Activated CD4-positive, CD25-positive, alpha-beta regulatory T cell treated with anti-CD3 and anti-CD28 coated beads, Interleukin-2, amount 50 U/mL, for 24 hours (primary cell): ENCODE data around the gene ILDR2.
A peak's percentile ranks its signal among the peaks of the same experiment; 100 is the strongest.
"Not testable (repeated sequence)": the region's sequence is repeated elsewhere in the genome, so short reads cannot be mapped to it uniquely, and the experiment has no call there.

ENCODE experiments used
- ATAC-seq, 2 donors: fragments of 150-1000 bp; cut with Tn5 transposase; one replicate each; pipeline ENCODE4 v1.10.0; 2021; ENCODE audit warnings: mild to moderate bottlenecking in 1 of 2, moderate library complexity in 1 of 2

Gene ILDR2

DNA sequence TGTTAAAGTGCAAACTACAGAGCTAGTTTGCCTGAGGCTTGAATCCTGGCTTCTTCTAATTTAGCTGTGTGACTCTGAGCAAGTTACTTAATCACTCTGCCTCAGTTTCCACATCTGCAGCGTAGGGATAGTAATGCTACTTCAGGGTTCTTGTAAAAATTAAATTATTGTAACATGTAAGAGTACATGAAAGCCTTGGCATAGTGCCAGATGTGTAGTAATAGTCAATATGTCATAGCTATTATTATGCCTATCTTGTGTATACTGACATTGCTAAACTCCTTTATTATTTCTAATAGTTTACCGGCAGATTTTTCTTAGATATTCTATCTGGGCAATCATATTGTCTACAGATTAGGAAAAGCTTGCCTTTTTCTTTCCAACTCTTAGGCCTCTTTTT, 92.4 kb downstream of the ILDR2 start:
- no peak for ATAC-seq

DNA sequence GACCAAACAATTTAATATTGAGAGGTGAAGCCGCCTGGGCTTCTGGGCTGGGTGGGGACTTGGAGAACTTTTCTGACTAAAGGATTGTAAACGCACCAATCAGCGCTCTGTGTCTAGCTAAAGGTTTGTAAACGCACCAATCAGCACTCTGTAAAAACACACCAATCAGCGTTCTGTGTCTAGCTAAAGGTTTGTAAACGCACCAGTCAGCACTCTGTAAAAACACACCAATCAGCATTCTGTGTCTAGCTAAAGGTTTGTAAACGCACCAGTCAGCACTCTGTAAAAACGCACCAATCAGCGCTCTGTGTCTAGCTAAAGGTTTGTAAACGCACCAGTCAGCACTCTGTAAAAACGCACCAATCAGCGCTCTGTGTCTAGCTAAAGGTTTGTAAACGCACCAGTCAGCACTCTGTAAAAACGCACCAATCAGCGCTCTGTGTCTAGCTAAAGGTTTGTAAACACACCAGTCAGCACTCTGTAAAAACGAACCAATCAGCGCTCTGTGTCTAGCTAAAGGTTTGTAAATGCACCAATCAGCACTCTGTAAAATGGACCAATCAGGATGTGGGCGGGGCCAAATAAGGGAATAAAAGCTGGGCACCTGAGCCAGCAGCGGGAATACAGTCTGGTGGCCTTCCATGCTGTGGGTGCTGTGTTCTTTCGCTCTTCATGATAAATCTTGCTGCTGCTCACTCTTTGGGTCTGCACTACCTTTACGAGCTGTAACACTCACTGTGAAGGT, 97.0 kb downstream of the ILDR2 start:
- not testable (repeated sequence) for ATAC-seq

GRCh38 chr1:166876540-166876838, 98.9 kb downstream of the ILDR2 start:
- ATAC-seq, result no peak

- ATAC-seq, result peak; percentile 88
Measured at GRCh38 chr1:166875734-166876539, 99.4 kb downstream of the ILDR2 start, which contains the start of gene TADA1. TSS of gene TADA1 (minus strand) at chr1:166876264. CDS start at chr1:166876233, 31 bp downstream.

- ATAC-seq, result no peak
Measured at GRCh38 chr1:166875302-166875733, 100.0 kb downstream of the ILDR2 start.

GRCh38 chr1:166874464-166874863, 100.9 kb downstream of the ILDR2 start:
- no peak for ATAC-seq

GRCh38 chr1:166870584-166870983, 104.8 kb downstream of the ILDR2 start:
- ATAC-seq, result no peak

DNA sequence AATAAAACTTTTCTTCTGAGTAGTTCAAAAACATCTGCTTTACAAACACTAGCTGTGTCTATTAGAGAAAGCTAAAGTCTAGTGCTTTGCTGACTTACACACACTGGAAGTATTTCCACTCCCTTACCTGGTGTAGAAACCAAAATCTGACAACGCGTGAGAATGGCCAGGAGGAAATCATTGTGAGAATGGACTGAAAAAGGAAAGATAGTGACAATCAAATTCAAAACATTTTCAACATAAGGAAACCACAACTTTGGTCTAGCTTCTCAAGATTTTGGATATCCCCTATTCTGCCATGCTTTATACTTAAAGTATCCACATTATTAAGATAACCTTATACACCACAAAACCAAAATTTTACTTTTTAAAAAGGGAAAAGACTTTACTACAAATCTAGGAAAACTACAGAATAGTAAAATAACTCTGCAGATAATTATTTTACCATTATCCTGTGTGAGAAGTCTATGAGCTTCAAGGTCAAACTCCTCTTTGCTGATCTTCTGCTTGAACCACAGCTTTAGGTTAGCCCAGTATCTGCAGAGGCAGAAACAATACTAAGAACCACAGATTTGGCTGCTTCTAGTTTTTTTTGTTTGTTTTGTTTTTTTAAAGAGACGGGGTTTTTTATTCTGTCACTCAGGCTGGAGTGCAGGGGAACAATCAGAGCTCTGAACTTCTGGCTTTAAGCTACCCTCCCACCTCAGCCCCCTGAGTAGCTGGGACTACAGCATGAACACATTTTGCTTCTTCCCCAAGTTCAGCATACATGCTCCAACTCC, 105.8 kb downstream of the ILDR2 start:
- ATAC-seq, result no peak

GRCh38 chr1:166868639-166869038, 106.7 kb downstream of the ILDR2 start:
- ATAC-seq, result no peak

DNA sequence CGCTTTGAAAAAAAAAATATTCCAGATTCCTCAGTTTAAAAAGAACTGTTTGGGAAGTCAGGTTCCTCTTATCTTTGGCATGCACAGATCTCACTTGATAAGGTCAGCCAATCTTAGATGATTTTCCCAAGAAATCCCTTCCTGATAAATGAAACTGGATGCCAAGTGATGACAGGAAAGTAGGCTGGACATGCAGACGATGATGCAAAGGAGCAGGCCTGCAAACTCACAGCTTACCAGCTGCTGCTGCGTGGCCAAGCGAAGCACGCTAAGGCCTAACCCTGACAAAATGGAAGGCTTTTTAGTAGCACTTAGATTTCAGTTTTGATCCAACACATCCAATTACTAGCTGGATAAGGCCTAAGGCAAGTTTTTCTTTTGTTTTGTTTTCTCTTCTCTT, 109.4 kb downstream of the ILDR2 start:
- ATAC-seq, result no peak

- ATAC-seq, result no peak
Measured at GRCh38 chr1:166859597-166859996, 115.7 kb downstream of the ILDR2 start.

GRCh38 chr1:166858726-166859419, 116.5 kb downstream of the ILDR2 start:
- no peak for ATAC-seq
